GM10266 (cell line): ENCODE data around the gene EPB42.

ENCODE experiments used
- DNase-seq: peaks from one replicate; pipeline ENCODE4 v3.0.0; 2012; ENCODE audit errors: extremely low spot score
- TF ChIP-seq, protein P1 (sequence below): IDR thresholded peaks from 2 replicates; pipeline ENCODE4 v1.5.1; 2012; ENCODE audit warnings: mild to moderate bottlenecking, low read depth; ENCODE audit not compliant: control insufficient read depth, insufficient read depth; ENCODE audit errors: missing control alignments

The EPB42 gene

GRCh38 chr15:43218908-43219706, 1.7 kb downstream of the EPB42 start:
- TF ChIP-seq, protein P1, sequence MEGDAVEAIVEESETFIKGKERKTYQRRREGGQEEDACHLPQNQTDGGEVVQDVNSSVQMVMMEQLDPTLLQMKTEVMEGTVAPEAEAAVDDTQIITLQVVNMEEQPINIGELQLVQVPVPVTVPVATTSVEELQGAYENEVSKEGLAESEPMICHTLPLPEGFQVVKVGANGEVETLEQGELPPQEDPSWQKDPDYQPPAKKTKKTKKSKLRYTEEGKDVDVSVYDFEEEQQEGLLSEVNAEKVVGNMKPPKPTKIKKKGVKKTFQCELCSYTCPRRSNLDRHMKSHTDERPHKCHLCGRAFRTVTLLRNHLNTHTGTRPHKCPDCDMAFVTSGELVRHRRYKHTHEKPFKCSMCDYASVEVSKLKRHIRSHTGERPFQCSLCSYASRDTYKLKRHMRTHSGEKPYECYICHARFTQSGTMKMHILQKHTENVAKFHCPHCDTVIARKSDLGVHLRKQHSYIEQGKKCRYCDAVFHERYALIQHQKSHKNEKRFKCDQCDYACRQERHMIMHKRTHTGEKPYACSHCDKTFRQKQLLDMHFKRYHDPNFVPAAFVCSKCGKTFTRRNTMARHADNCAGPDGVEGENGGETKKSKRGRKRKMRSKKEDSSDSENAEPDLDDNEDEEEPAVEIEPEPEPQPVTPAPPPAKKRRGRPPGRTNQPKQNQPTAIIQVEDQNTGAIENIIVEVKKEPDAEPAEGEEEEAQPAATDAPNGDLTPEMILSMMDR, result no peak
- DNase-seq, result no peak

DNA sequence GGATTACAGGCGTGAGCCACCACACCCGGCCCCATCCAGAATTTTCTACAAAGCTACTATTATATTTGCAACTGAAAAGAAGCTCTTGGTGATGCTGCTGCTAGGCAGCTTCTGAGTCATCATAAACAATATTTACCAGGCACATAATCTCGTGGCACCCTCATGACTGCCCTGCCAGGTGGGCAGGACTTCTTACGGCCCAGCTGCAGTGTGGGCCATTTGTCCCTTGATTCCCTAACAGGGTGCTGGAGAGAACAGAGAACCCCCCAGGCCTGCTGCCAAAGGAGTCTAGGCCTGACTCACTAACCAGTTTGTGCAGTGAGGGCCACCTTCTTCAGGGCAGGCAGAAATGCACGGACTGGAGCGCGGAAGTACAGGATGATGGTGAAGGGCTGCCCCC, 4.9 kb downstream of the EPB42 start:
- DNase-seq, result no peak
- TF ChIP-seq, protein P1, result no peak

GRCh38 chr15:43214592-43215295, 6.1 kb downstream of the EPB42 start:
- no peak for DNase-seq
- TF ChIP-seq, protein P1, result no peak

GRCh38 chr15:43214169-43214568, 6.6 kb downstream of the EPB42 start:
- TF ChIP-seq, protein P1, result no peak
- no peak for DNase-seq

DNA sequence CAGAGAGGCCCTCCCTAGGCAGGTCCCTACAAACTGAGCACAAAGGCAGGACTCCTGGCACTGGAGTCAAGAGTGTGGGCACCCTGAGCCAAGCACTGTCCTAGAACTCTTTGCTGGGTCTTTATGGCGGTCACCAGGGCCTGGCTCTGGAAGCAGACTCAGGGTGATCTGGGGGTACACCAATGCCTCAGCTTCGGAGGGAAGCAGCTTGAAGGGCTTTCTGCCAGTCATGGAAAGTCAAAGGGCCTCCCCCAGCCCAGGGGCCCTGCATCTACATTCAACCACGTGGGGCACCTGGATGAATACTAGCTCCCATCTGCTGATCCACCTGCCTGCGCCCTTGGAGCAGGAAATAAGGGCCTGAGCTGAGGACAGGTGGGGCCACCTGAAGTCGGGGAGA, 7.4 kb downstream of the EPB42 start:
- TF ChIP-seq, protein P1, result no peak
- no peak for DNase-seq

DNA sequence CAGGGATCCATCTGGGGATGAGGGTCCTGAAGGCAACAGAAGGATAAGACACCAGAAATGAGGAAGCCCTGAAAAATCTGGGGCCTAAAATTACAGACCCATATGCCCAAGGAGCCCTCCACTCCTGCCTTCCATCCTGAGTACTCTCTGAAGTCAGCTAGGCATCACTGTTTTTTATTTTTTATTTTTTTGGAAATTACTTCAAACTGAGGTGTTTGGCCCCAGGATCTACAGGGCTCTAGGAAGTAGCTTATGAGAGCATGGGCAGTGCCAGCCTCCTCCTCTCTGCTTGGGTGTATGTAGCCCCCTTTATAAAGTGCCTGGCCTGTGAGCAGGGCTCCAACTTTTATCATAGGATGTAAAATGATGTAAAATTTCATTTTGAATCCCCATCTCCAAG, 7.9 kb downstream of the EPB42 start:
- TF ChIP-seq, protein P1, result no peak
- no peak for DNase-seq

- TF ChIP-seq, protein P1, result no peak
- no peak for DNase-seq
Measured at GRCh38 chr15:43212299-43212698, 8.5 kb downstream of the EPB42 start.
